AG04450 (cell line): ENCODE data around the gene AKAP6. TPM values are rescaled to one million over a fixed set of nuclear protein-coding genes. Genes with fewer than 3 reads are reported as not detected.

Source experiments
- CTCF ChIA-PET: fragments of 300-600, 350-600 bp; formaldehyde crosslinking; extraction: SDS; loops from one replicate; lab custom pipeline; 2022; ENCODE audit warnings: antibody characterized with exemption, inconsistent platforms; lab: Charles Lee
- POLR2A ChIA-PET: fragments of 350-600 bp; formaldehyde crosslinking; extraction: SDS; loops from one replicate; lab custom pipeline; 2021; ENCODE audit warnings: antibody characterized with exemption, inconsistent platforms; lab: Yijun Ruan, JAX
- DNase-seq: peaks from one replicate; pipeline ENCODE4 v3.0.0-alpha.2; 2011; ENCODE audit warnings: low read depth, low spot score
- H3K27ac ChIP-seq: one replicate; pipeline ENCODE4 v1.5.1; 2012; ENCODE audit warnings: low read depth, low read length, control low read depth
- H3K27me3 ChIP-seq: one replicate; pipeline ENCODE4 v1.6.0; 2012; ENCODE audit warnings: low read length; ENCODE audit not compliant: control insufficient read depth, insufficient read depth
- H3K4me3 ChIP-seq: 2 replicates; pipeline ENCODE4 v1.5.1; 2011; ENCODE audit warnings: mild to moderate bottlenecking, low read depth, low read length, control low read depth
- H3K9me3 ChIP-seq: 2 replicates; pipeline ENCODE4 v1.5.1; 2012; ENCODE audit warnings: low read length; ENCODE audit not compliant: control insufficient read depth, insufficient read depth
- CTCF ChIP-seq: IDR thresholded peaks from 2 replicates; pipeline ENCODE4 v1.5.1; 2011; ENCODE audit warnings: low read depth, low read length, control low read depth, inconsistent platforms
- polyA plus RNA-seq: library from polyadenylated mRNA; depleted of rRNA; stranded (reverse); fragments of >200 nt; gene quantifications from 2 replicates; pipeline ENCODE4 v1.2.3, GENCODE V29; 2011

AKAP6 gene
- polyA plus RNA-seq, 1 experiment: 0.78 TPM

- Histone ChIP-seq H3K4me3 (no peak overlapping the region), H3K27me3 (no peaks in the 10 kb centered on the region), H3K27ac (no peak overlapping the region), H3K9me3 (no peaks in the 10 kb centered on the region; the same call in 1 of the 2 replicates)
- CTCF ChIA-PET: interaction anchor here (0.5 to 2.1 kb wide), 34 partner anchors 9 to 1004 kb away, joined by 3 to 21 read pairs (median 4); no protein-coding TSS in a partner anchor
- no peak for DNase-seq
- TF ChIP-seq CTCF: peak; percentile 40; the same call in 1 of the 2 replicates
- POLR2A ChIA-PET: interaction anchor here (1.0 kb wide), 1 partner anchor 41 kb away, joined by 4 read pairs; no protein-coding TSS in a partner anchor
These were observed 184.5 kb downstream of the AKAP6 start for GRCh38 chr14:32513571-32514009.

- H3K9me3 ChIP-seq: no peaks in the 10 kb centered on the region; the same call in 1 of the 2 replicates
- ChIA-PET CTCF (interaction anchor here (0.5 to 2.1 kb wide), 33 partner anchors 10 to 1004 kb away, joined by 3 to 21 read pairs (median 4); no protein-coding TSS in a partner anchor), POLR2A (interaction anchor here (1.0 kb wide), 1 partner anchor 41 kb away, joined by 4 read pairs; no protein-coding TSS in a partner anchor)
- TF ChIP-seq CTCF: no peak
- no peak overlapping the region for H3K27ac ChIP-seq
- no peaks in the 10 kb centered on the region for H3K27me3 ChIP-seq
- no peak overlapping the region for H3K4me3 ChIP-seq
- no peak for DNase-seq
These were observed 185.1 kb downstream of the AKAP6 start for GRCh38 chr14:32514236-32514635.

- no peak overlapping the region for H3K4me3 ChIP-seq
- CTCF ChIA-PET: interaction anchor here (1.0 to 2.1 kb wide), 11 partner anchors 9 to 262 kb away, joined by 3 to 21 read pairs (median 7); no protein-coding TSS in a partner anchor
- H3K9me3 ChIP-seq: no peaks in the 10 kb centered on the region; the same call in 1 of the 2 replicates
- POLR2A ChIA-PET: no interaction called here
- H3K27ac ChIP-seq: no peak overlapping the region
- TF ChIP-seq CTCF: no peak
- H3K27me3 ChIP-seq: no peaks in the 10 kb centered on the region
- no peak for DNase-seq
These were observed 185.6 kb downstream of the AKAP6 start for GRCh38 chr14:32514681-32515080.

- Histone ChIP-seq H3K4me3 (no peak overlapping the region), H3K27ac (no peak overlapping the region), H3K9me3 (no peaks in the 10 kb centered on the region), H3K27me3 (no peaks in the 10 kb centered on the region)
- no peak for TF ChIP-seq CTCF
- no peak for DNase-seq
- ChIA-PET CTCF (interaction anchor here (0.8 to 2.1 kb wide), 6 partner anchors 11 to 271 kb away, joined by 3 to 10 read pairs (median 3); no protein-coding TSS in a partner anchor), POLR2A (interaction anchor here (1.0 to 1.2 kb wide), 2 partner anchors 30 to 50 kb away, joined by 3 read pairs; no protein-coding TSS in a partner anchor)
These were observed 195.7 kb downstream of the AKAP6 start for GRCh38 chr14:32524609-32525375.
